ENCODE measurements around the gene MTR.

- no peak for TF ChIP-seq EZH2 (IDR thresholded peaks at IDR 0.05; ENCODE audit: insufficient read depth, poor library complexity, severe bottlenecking)
- TF ChIP-seq EZH2phosphoT487 (IDR thresholded peaks at IDR 0.05; ENCODE audit: insufficient read depth, low read depth): no peak
Measured at GRCh38 chr1:236861560-236862218, 66.6 kb downstream of the MTR start.
